ENCODE data around the gene OTOA. TPM values are rescaled to one million over a fixed set of nuclear protein-coding genes. Genes with fewer than 3 reads are reported as not detected.

OTOA gene
- polyA plus RNA-seq, 3 donors, result 0.11 to 0.23 (median 0.21) TPM

GRCh38 chr16:21703589-21704174, 39.9 kb downstream of the OTOA start:
- Mint-ChIP-seq H3K9me3 (peaks cover 0 to 5% (median 0%) of the 10 kb centered on the region in 7 donors), H3K27me3 (ENCODE audit: low read depth in 3 of 3) (peaks cover 1 to 4% (median 4%) of the 10 kb centered on the region in 3 donors), H3K4me1 (peaks cover 12% of the 10 kb centered on the region), H3K4me3 (no peak overlapping the region), H3K36me3 (no peaks in the 10 kb centered on the region), H3K27ac (peak overlapping the region in 4 of 7 donors; percentile 0 to 70 (median 28))
- H3K79me2 ChIP-seq (ENCODE audit: insufficient read depth, low read length), result no peaks in the 10 kb centered on the region
- H4K20me1 ChIP-seq (ENCODE audit: insufficient read depth, low read length), result no peaks in the 10 kb centered on the region
- H3K4me2 ChIP-seq (replicated peaks; ENCODE audit: extremely low read depth, low read length, poor library complexity, severe bottlenecking), result no peak overlapping the region
- WGBS (ENCODE audit: insufficient coverage), result no CpG with 5 or more reads among the region's 5 CpGs
- DNase-seq, result no peak
- no peaks in the 10 kb centered on the region for H3K27me3 ChIP-seq (ENCODE audit: control insufficient read depth in 2 of 2, insufficient read depth in 2 of 2, low read length in 2 of 2)
- H3K4me3 ChIP-seq (replicated peaks in 1 of 3; ENCODE audit: low read depth in 2 of 3, low read length in 3 of 3), result no peak overlapping the region
- no peak for TF ChIP-seq CTCF (IDR thresholded peaks at IDR 0.05)
- H3K9me3 ChIP-seq (replicated peaks in 1 of 2; ENCODE audit: control insufficient read depth in 1 of 2, insufficient read depth in 1 of 2, low read length in 2 of 2), result no peaks in the 10 kb centered on the region
- H2AFZ ChIP-seq (ENCODE audit: insufficient read depth, low read depth, low read length, poor library complexity, severe bottlenecking), result peak overlapping the region; percentile 22
- intact Hi-C loops (cut with micrococcal nuclease), result no loop called here
- no peaks in the 10 kb centered on the region for H3K36me3 ChIP-seq (replicated peaks in 1 of 2; ENCODE audit: control insufficient read depth in 1 of 2, insufficient read depth in 2 of 2, low read length in 2 of 2)
- no peak overlapping the region for H3K9ac ChIP-seq (ENCODE audit: insufficient read depth, low read length, poor library complexity, severe bottlenecking)
- H3K4me1 ChIP-seq (ENCODE audit: control insufficient read depth in 1 of 2, insufficient read depth in 2 of 2, low read length in 2 of 2), result peaks cover 18 to 22% of the 10 kb centered on the region in 2 donors
- no peak overlapping the region for H3K27ac ChIP-seq (ENCODE audit: low read depth in 1 of 2, low read length in 2 of 2)

- Histone ChIP-seq H3K4me3 (replicated peaks in 1 of 3; ENCODE audit: low read depth in 2 of 3, low read length in 3 of 3) (no peak overlapping the region), H3K4me1 (ENCODE audit: control insufficient read depth in 1 of 2, insufficient read depth in 2 of 2, low read length in 2 of 2) (peaks cover 18 to 24% of the 10 kb centered on the region in 2 donors), H4K20me1 (ENCODE audit: insufficient read depth, low read length) (no peaks in the 10 kb centered on the region), H2AFZ (ENCODE audit: insufficient read depth, low read depth, low read length, poor library complexity, severe bottlenecking) (no peak overlapping the region), H3K9me3 (replicated peaks in 1 of 2; ENCODE audit: control insufficient read depth in 1 of 2, insufficient read depth in 1 of 2, low read length in 2 of 2) (no peaks in the 10 kb centered on the region), H3K27me3 (ENCODE audit: control insufficient read depth in 2 of 2, insufficient read depth in 2 of 2, low read length in 2 of 2) (no peaks in the 10 kb centered on the region), H3K27ac (ENCODE audit: low read depth in 1 of 2, low read length in 2 of 2) (no peak overlapping the region), H3K79me2 (ENCODE audit: insufficient read depth, low read length) (no peaks in the 10 kb centered on the region), H3K4me2 (replicated peaks; ENCODE audit: extremely low read depth, low read length, poor library complexity, severe bottlenecking) (no peak overlapping the region), H3K9ac (ENCODE audit: insufficient read depth, low read length, poor library complexity, severe bottlenecking) (no peak overlapping the region), H3K36me3 (replicated peaks in 1 of 2; ENCODE audit: control insufficient read depth in 1 of 2, insufficient read depth in 2 of 2, low read length in 2 of 2) (no peaks in the 10 kb centered on the region)
- 95% methylated on average over 3 of the region's 5 CpGs for WGBS (ENCODE audit: insufficient coverage)
- TF ChIP-seq CTCF (IDR thresholded peaks at IDR 0.05), result no peak
- DNase-seq, result no peak
- intact Hi-C loops (cut with micrococcal nuclease), result no loop called here
- Mint-ChIP-seq H3K27me3 (ENCODE audit: low read depth in 3 of 3) (peaks cover 1 to 4% (median 4%) of the 10 kb centered on the region in 3 donors), H3K36me3 (no peaks in the 10 kb centered on the region), H3K9me3 (peaks cover 0 to 5% (median 0%) of the 10 kb centered on the region in 7 donors), H3K27ac (no peak overlapping the region), H3K4me3 (no peak overlapping the region), H3K4me1 (peaks cover 12% of the 10 kb centered on the region)
These were observed 40.5 kb downstream of the OTOA start for GRCh38 chr16:21704266-21704665.
